GM10248 (cell line): ENCODE data around the gene CAPRIN1.

ENCODE experiments used
- CTCF ChIA-PET: fragments of 300-600 bp; sonication (Branson Sonifier 250); formaldehyde crosslinking; extraction: SDS; loops from one replicate; lab custom pipeline; 2021; ENCODE audit warnings: antibody characterized with exemption; lab: Yijun Ruan, JAX
- POLR2A ChIA-PET: fragments of 350-650 bp; sonication (Branson Sonifier 250); formaldehyde crosslinking; extraction: SDS; loops from one replicate; lab custom pipeline; 2020; ENCODE audit warnings: antibody characterized with exemption; lab: Yijun Ruan, JAX
- DNase-seq: peaks from one replicate; pipeline ENCODE4 v3.0.0; 2012; ENCODE audit errors: extremely low spot score
- CTCF ChIP-seq: IDR thresholded peaks from 2 replicates; pipeline ENCODE4 v1.5.1; 2012; ENCODE audit warnings: mild to moderate bottlenecking, low read depth; ENCODE audit errors: extremely low read depth, missing control alignments, control extremely low read depth

The CAPRIN1 gene

GRCh38 chr11:34021977-34022735, 29.4 kb upstream of the CAPRIN1 start:
- TF ChIP-seq CTCF, result no peak
- ChIA-PET CTCF (interaction anchor here (0.8 kb wide), 1 partner anchor 15 kb away, joined by 3 read pairs; no protein-coding TSS in a partner anchor), POLR2A (no interaction called here)
- DNase-seq, result no peak

GRCh38 chr11:34026432-34026831, 25.1 kb upstream of the CAPRIN1 start:
- TF ChIP-seq CTCF, result no peak
- DNase-seq, result no peak
- CTCF ChIA-PET, result no interaction called here
- POLR2A ChIA-PET, result no interaction called here

- no peak for DNase-seq
- CTCF ChIA-PET, result interaction anchor here (0.8 to 2.3 kb wide), 5 partner anchors 26 to 219 kb away, joined by 3 to 5 read pairs (median 4); no protein-coding TSS in a partner anchor
- POLR2A ChIA-PET, result interaction anchor here (0.6 kb wide), 1 partner anchor 61 kb away, joined by 4 read pairs; no protein-coding TSS in a partner anchor
- TF ChIP-seq CTCF, result no peak
Measured at GRCh38 chr11:34027516-34028408, 23.8 kb upstream of the CAPRIN1 start.

GRCh38 chr11:34028425-34028824, 23.1 kb upstream of the CAPRIN1 start:
- no peak for TF ChIP-seq CTCF
- no peak for DNase-seq
- ChIA-PET CTCF (interaction anchor here (0.9 to 2.3 kb wide), 4 partner anchors 27 to 180 kb away, joined by 3 to 5 read pairs (median 4); no protein-coding TSS in a partner anchor), POLR2A (interaction anchor here (0.6 kb wide), 1 partner anchor 61 kb away, joined by 4 read pairs; no protein-coding TSS in a partner anchor)

- TF ChIP-seq CTCF, result no peak
- ChIA-PET CTCF (interaction anchor here (2.3 kb wide), 1 partner anchor 32 kb away, joined by 5 read pairs; no protein-coding TSS in a partner anchor), POLR2A (interaction anchor here (0.5 kb wide), 1 partner anchor 36 kb away, joined by 7 read pairs; no protein-coding TSS in a partner anchor)
- no peak for DNase-seq
Measured at GRCh38 chr11:34029176-34029575, 22.4 kb upstream of the CAPRIN1 start.

- no peak for TF ChIP-seq CTCF
- ChIA-PET CTCF (no interaction called here), POLR2A (no interaction called here)
- no peak for DNase-seq
Measured at GRCh38 chr11:34030382-34030781, 21.1 kb upstream of the CAPRIN1 start.
